Stomach (tissue), 4 donors: ENCODE results near the gene ANGPTL4.

Experiments
- CTCF ChIP-seq, 7 experiments: fragments of 450-650 bp in 4 of 7; fragments of 200-600 bp in 3 of 7; sonication (generic) in 3 of 7; IDR thresholded peaks; one replicate each; pipeline ENCODE4 v1.5.1; 2016 to 2019; ENCODE audit warnings: antibody characterized with exemption in 7 of 7, control low read depth in 2 of 7, mild to moderate bottlenecking in 1 of 7
- POLR2A ChIP-seq, 4 donors: fragments of 450-650 bp; IDR thresholded peaks; one replicate each; pipeline ENCODE4 v1.6.1; 2016; ENCODE audit warnings: antibody characterized with exemption in 4 of 4, control low read depth in 2 of 4, mild to moderate bottlenecking in 1 of 4, moderate library complexity in 1 of 4
- POLR2AphosphoS5 ChIP-seq, 3 donors: sonication (generic); formaldehyde crosslinking; IDR thresholded peaks; one replicate each; pipeline ENCODE4 v1.6.1; 2016; ENCODE audit warnings: antibody characterized with exemption in 3 of 3

- TF ChIP-seq CTCF (IDR thresholded peaks at IDR 0.05): no peak
- TF ChIP-seq POLR2AphosphoS5 (IDR thresholded peaks at IDR 0.05): no peak
- TF ChIP-seq POLR2A (IDR thresholded peaks at IDR 0.05): no peak
Observed at GRCh38 chr19:8325454-8325853, 38.5 kb upstream of the ANGPTL4 start.
